ENCODE measurements around the gene KLHL24.

DNA sequence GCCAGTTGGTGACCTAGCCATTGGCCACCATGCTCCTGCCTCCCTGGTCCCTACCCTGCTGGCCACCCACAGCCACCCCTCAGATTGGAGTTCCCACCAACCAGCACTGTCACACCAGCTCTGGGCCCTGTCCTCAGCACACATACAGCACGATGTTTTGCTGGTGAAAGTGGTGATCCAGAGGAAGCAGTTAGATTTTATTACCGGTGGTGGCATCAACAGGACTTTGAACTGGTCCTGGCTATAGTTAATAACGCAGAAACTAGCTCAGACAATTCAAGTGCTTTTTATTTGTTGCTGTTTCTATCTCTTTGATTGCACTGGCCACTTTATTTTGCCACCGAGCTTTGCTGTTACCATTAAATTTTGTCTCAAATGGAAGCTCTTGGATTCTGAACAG is 16.4 kb upstream of the KLHL24 start:
- no peak for TF ChIP-seq ZSCAN29 (CRISPR knock-in tag; conservative IDR thresholded peaks at IDR 0.05)
- no peak for TF ChIP-seq ARID5B (CRISPR knock-in tag; IDR thresholded peaks at IDR 0.05)
- TF ChIP-seq NBN (conservative IDR thresholded peaks at IDR 0.05) = no peak
- TF ChIP-seq POLR2A (IDR thresholded peaks at IDR 0.05; ENCODE audit: insufficient read depth in 1 of 2, low read depth in 2 of 2, low read length in 2 of 2) = no peak
- TF ChIP-seq SSRP1 (CRISPR knock-in tag; IDR thresholded peaks at IDR 0.05) = no peak
- no peak for TF ChIP-seq AKAP8 (CRISPR knock-in tag; IDR thresholded peaks at IDR 0.05)
- no peak for TF ChIP-seq ELF1 (CRISPR knock-in tag; IDR thresholded peaks at IDR 0.05)
- TF ChIP-seq CTCF (CRISPR knock-in tag; IDR thresholded peaks at IDR 0.05) = no peak
- no peak for TF ChIP-seq ZNF180 (CRISPR knock-in tag; IDR thresholded peaks at IDR 0.05; ENCODE audit: borderline replicate concordance, low read depth)
- TF ChIP-seq CREM (IDR thresholded peaks at IDR 0.05) = no peak
- TF ChIP-seq CREM (CRISPR knock-in tag; IDR thresholded peaks at IDR 0.05) = no peak
- TF ChIP-seq, protein P1, sequence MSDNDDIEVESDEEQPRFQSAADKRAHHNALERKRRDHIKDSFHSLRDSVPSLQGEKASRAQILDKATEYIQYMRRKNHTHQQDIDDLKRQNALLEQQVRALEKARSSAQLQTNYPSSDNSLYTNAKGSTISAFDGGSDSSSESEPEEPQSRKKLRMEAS (IDR thresholded peaks at IDR 0.05) = no peak
- TF ChIP-seq SMAD3 (CRISPR knock-in tag; IDR thresholded peaks at IDR 0.05) = no peak
- TF ChIP-seq ZNF10 (CRISPR knock-in tag; IDR thresholded peaks at IDR 0.05; ENCODE audit: borderline replicate concordance, low read depth) = no peak

All from HepG2 (cell line).